ENCODE measurements around the gene MYO5B.
A peak's percentile ranks its signal among the peaks of the same experiment; 100 is the strongest.
"Not testable (repeated sequence)": the region's sequence is repeated elsewhere in the genome, so short reads cannot be mapped to it uniquely, and the experiment has no call there.

The MYO5B gene

GRCh38 chr18:50194631-50195532, at the start of gene MYO5B:
Gene MYO5B, minus strand, starts transcription at chr18:50195147. Its CDS starts 354 bp downstream, at chr18:50194793.
- peak; percentile 47 for DNase-seq

DNA sequence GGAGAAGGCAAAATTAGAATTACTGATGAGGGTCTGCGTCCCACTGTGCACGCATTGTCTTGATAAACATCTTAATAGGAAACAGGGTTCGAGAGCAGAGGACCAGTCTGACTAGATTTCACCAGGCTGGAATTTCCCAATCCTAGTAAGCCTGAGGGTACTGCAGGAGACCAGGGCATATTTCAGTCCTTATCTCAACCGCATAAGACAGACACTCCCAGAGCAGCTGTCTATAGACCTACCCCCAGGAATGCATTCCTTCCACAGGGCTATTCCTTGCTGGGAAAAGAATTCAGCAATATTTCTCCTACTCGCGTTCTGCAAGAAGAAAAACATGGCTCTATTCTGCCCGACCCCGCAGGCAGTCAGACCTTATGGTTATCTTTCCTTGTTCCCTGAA, 46.8 kb upstream of the MYO5B start:
- DNase-seq, result not testable (repeated sequence)

- no peak for DNase-seq
Measured at GRCh38 chr18:50240080-50240563, 45.2 kb upstream of the MYO5B start.

GRCh38 chr18:50232419-50232818, 37.5 kb upstream of the MYO5B start:
- no peak for DNase-seq

DNA sequence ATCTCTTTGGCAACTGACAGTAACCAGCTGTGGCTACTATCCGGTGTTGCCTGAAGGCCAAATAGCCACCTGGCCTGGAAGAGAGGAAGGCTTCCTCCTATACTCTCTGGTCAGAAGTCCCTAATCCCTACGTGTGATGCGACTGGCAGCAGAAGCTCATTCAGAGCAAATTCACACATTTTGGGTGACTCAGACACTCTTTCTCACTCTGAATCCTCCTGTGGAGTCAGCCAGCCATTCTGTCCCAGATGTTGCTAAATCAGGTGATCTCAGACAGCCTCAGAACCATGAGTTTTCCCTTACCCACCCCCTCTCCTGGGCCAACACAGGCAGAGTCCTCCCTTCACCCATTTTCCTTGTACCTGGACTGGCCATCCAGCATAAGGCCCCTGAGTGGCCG, 36.7 kb upstream of the MYO5B start:
- no peak for DNase-seq

- DNase-seq, result not testable (repeated sequence)
Measured at GRCh38 chr18:50220249-50220648, 25.3 kb upstream of the MYO5B start.

GRCh38 chr18:50218432-50219197, 23.7 kb upstream of the MYO5B start:
- no peak for DNase-seq

DNA sequence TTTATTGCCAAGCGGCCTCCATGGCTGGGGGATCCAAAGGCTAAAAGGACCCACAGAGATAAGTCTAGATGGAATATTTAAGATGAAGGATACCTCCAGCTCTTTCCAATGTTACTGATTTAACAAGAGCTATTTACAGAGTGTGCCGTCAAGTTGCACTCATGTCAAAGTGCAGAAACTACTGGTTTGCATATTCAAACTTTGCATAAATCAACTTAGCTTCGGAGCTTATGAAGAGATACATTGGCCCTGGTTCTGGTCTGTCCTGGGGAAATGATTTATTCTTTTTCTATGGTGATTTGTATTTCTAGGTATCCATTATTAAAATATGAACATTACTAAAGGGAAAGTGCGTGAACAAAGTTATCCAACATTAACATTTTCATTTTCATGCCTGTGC, 14.4 kb upstream of the MYO5B start:
- DNase-seq, result no peak

GRCh38 chr18:50207722-50208121, 12.8 kb upstream of the MYO5B start:
- no peak for DNase-seq

DNA sequence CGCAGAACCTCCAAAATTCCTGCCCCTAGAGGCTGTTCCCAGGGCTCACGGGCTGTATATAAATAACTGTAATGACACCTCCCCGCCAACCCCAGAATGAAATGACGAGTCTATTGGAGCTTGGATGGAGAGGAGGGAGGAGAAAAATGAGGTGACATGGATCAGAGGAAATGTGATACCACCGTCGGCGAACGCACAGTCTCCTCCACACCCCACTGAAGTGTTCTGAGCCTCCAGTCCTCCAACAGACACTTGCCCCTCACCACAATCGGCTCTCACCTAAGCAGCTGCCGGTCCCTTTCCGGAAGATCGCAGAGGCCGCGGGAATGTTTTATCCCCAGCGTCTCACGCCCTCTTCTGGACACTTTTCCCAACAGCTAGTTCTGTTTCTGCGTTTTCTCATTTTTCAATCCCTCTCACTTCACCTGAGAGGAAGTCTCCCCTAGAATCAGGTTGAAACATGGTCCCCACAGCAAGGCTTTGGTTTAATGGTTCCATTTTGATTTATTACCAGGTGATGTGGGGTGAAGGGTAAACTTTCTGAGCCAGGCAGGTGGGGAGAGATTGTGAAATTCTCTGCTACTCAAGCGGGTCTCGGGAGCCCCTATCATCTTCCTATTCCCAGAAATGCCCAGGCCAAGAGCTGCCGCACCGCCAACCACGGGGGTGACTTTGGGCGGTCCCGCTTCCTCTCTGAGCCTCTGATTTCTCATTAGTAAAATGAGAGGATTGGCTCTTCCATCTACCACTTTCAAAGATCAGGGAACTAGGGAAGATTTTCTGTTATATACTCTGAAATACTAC, 9.1 kb upstream of the MYO5B start:
- DNase-seq, result peak; percentile 69

DNA sequence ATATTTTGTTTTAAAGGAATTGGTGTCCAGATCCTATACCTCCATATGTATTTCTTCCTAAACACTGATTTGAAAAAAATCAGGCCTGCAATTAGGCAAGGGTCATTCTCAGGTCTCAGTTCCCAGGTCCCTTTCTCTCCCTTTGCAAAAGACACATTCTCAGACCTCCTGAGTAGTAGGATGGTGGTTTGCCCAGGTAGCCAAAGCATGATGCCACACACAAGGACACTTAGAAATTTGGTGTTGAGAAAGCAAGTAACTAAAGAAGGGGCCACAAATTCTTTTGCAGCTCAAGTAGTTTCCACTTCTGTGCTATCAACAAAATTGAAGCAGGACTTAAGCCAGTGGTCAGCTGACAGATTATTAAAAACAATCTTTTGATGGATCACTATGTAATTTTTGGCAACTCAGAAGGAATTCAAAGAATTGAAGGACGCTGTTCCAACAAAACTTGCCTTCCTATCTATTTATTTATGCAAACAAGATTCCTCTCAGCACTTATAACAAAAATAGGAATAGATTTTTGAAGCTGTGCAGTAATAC, 6.6 kb upstream of the MYO5B start:
- no peak for DNase-seq

GRCh38 chr18:50199921-50200320, 5.0 kb upstream of the MYO5B start:
- no peak for DNase-seq

DNA sequence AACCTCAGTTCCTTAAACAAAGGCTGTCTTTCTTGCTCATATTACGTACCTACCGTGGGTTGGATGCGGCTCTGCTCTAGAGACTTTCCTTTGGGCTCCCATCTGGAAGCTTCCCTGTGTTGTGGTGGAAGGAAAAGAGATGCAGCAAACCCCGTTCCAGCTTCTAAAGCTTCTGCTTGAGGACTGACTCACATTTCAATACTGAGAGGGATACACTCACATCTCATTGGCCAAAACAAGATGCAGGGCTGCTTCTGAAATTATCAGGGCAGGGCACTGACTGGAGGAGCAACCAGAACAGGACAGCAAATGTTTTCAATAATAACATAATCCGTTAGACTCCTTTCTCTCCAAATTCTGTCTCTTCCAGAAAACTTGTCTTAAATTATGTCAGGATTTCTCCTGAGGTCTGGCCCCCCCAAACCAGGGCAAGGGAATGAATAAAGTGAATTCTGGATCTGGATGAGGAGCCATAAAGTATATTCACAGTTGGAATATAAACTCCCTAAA, 4.5 kb upstream of the MYO5B start:
- DNase-seq, result no peak

DNA sequence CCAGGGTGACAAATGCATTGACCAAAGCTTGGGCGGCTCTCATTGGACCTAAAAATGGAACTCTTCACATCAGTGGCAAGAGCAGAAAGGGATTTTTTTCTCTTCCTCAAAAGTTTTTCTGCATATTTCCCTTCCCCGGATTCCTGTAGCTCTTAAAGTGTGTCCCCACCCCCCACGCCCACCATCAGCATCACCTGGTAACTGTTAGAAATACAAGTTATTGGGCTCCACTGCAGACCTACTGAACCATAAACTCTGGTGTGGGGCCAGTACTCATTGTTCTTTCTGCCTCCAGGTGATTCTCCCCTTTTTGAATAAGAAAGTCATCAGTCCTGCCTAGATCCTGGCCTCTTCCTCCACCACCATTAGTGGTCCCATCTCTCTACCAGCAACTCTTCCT, 1.3 kb upstream of the MYO5B start:
- no peak for DNase-seq

DNA sequence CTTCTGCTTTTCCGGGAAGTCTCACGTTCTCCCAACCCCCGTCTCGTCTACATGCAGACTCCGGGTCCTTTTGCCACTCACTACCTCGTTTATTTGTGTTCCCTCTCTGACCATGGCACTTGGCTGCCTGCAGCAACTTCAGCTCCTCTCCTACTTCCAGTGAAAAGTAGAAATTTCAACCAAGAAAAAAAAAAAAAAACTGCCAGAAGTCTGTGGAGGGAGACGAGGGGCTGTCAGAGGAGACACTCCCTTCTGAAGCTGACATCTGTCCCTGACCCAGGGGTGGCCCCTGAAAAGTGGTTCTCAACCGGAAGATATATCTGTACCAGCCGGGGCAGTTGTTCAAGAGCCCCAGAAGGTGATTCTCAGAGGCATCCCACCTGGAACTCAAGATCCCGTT, 742 bp upstream of the MYO5B start:
- no peak for DNase-seq

GRCh38 chr18:50193796-50194630, 934 bp downstream of the MYO5B start:
- no peak for DNase-seq

GRCh38 chr18:50192995-50193795, 1.8 kb downstream of the MYO5B start:
- DNase-seq, result no peak

DNA sequence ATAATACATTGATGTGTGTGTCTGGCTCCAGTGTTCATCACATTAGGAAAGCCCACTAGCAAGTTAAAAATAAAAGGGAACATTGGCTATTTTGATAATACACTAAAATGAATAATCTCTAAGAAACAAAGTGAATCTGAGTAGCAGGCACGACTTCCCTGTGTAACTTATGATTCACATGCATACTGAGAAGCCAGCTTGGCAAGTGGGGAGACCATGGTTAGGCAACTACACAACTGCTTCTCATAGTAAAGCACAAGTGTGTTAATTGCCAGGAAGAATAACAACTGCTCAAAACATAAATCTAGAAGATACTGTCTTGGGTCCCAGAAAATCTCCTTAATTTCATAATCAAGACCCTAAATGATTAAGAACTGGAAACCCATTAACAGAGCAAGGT, 4.0 kb downstream of the MYO5B start:
- DNase-seq, result no peak

DNA sequence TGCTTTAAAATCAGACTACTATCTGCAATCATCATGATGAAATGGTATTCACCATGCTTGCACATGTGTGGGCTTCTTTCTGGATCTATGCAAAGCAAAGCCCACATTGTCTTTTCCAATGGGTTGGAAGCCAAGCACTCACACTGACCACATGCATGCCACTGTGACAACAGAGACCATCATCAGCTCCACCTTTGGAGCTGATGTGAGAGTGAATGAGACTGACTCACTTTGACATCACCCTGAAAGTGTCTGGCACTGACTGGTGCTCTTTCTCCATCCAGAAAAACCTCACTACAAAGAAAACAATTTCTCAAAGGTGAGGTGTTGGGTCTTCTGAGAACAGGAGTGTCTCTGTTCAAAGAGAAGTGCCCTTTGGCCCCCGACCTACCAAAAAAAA, 4.7 kb downstream of the MYO5B start:
- no peak for DNase-seq

DNA sequence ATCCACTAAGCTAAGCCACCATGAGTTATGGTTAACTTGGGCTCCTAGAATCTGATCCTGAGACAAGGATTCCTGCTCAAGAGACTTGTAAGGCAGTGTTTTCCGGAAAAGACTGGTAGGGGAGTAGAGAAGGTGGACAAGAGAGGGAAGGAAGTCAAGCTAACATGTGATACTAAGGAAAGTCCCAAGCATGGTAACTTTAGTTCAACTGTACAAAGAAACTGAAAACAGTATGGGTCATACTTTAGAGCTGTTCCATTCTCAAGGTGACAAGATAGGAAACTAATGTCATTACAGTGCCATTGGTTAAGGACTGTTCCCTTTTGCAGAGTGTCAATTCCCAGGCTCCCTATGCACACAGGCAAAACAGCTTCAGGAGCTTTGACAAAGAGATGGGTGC, 5.8 kb downstream of the MYO5B start:
- no peak for DNase-seq

GRCh38 chr18:50188652-50189051, 6.3 kb downstream of the MYO5B start:
- no peak for DNase-seq

Measured in NCI-H1436 (cell line).